GM18519 (cell line): ENCODE results near the gene CASQ2.

ENCODE experiments used
- ATAC-seq: cut with Tn5 transposase; IDR thresholded peaks from one replicate; pipeline ENCODE4 v1.9.1; 2021; ENCODE audit warnings: mild to moderate bottlenecking, moderate library complexity; ENCODE audit not compliant: unreplicated experiment, low FRiP score

The CASQ2 gene

GRCh38 chr1:115768549-115768948 lies at the start of gene CASQ2:
CASQ2 (minus strand) TSS chr1:115768714; CDS start chr1:115768541, 173 bp downstream.
- no peak for ATAC-seq

GRCh38 chr1:115815694-115816093 lies 47.2 kb upstream of the CASQ2 start:
- ATAC-seq = no peak

GRCh38 chr1:115814685-115815398 lies 46.3 kb upstream of the CASQ2 start:
- ATAC-seq = no peak

- no peak for ATAC-seq
These were observed 45.2 kb upstream of the CASQ2 start for GRCh38 chr1:115813727-115814126.

GRCh38 chr1:115811140-115811828 lies 42.8 kb upstream of the CASQ2 start:
- no peak for ATAC-seq

GRCh38 chr1:115810609-115811008 lies 42.1 kb upstream of the CASQ2 start:
- ATAC-seq = no peak

- ATAC-seq = no peak
These were observed 41.3 kb upstream of the CASQ2 start for GRCh38 chr1:115809847-115810246.

- no peak for ATAC-seq
These were observed 40.6 kb upstream of the CASQ2 start for GRCh38 chr1:115809076-115809475.

- ATAC-seq = no peak
These were observed 39.2 kb upstream of the CASQ2 start for GRCh38 chr1:115807723-115808122.

- no peak for ATAC-seq
These were observed 37.1 kb upstream of the CASQ2 start for GRCh38 chr1:115805597-115805996.

GRCh38 chr1:115802416-115802815 lies 33.9 kb upstream of the CASQ2 start:
- no peak for ATAC-seq

GRCh38 chr1:115797486-115797885 lies 29.0 kb upstream of the CASQ2 start:
- ATAC-seq = no peak

GRCh38 chr1:115796897-115797296 lies 28.4 kb upstream of the CASQ2 start:
- ATAC-seq = no peak

GRCh38 chr1:115796036-115796435 lies 27.5 kb upstream of the CASQ2 start:
- ATAC-seq = no peak

- no peak for ATAC-seq
These were observed 26.6 kb upstream of the CASQ2 start for GRCh38 chr1:115794976-115795639.

- ATAC-seq = no peak
These were observed 24.6 kb upstream of the CASQ2 start for GRCh38 chr1:115793162-115793561.

- ATAC-seq = no peak
These were observed 23.3 kb upstream of the CASQ2 start for GRCh38 chr1:115791816-115792215.

GRCh38 chr1:115790846-115791245 lies 22.3 kb upstream of the CASQ2 start:
- no peak for ATAC-seq

- no peak for ATAC-seq
These were observed 21.8 kb upstream of the CASQ2 start for GRCh38 chr1:115790356-115790755.

GRCh38 chr1:115783311-115783710 lies 14.8 kb upstream of the CASQ2 start:
- no peak for ATAC-seq

GRCh38 chr1:115782571-115783281 lies 14.2 kb upstream of the CASQ2 start:
- ATAC-seq = no peak
